T-helper 17 cell (primary cell): ENCODE measurements around the gene CABP4. TPM values are rescaled to one million over a fixed set of nuclear protein-coding genes. Genes with fewer than 3 reads are reported as not detected.

Experiments used
- ATAC-seq: fragments of 150-1000 bp; cut with Tn5 transposase; 2 replicates; pipeline ENCODE4 v1.10.0; 2021; ENCODE audit warnings: mild to moderate bottlenecking, moderate library complexity
- DNase-seq, 3 donors: peaks; one replicate each; pipeline versions ENCODE4 v3.0.0 to v3.0.0-alpha.2; 2020 to 2021
- H3K9me3 ChIP-seq: one replicate; pipeline ENCODE4 v1.7.0; 2013; ENCODE audit warnings: low read length, mild to moderate bottlenecking; ENCODE audit not compliant: control insufficient read depth, poor library complexity, severe bottlenecking
- H3K27ac Mint-ChIP-seq: one replicate; pipeline ENCODE4 v1.8.0; 2022; ENCODE audit warnings: mild to moderate bottlenecking, moderate library complexity, mixed read lengths
- H3K27me3 Mint-ChIP-seq: one replicate; pipeline ENCODE4 v1.8.0; 2022; ENCODE audit warnings: mixed read lengths
- H3K36me3 Mint-ChIP-seq: one replicate; pipeline ENCODE4 v1.8.0; 2022; ENCODE audit warnings: low read depth, mixed read lengths
- H3K4me1 Mint-ChIP-seq: one replicate; pipeline ENCODE4 v1.8.0; 2022; ENCODE audit warnings: mild to moderate bottlenecking, mixed read lengths
- H3K4me3 Mint-ChIP-seq: one replicate; pipeline ENCODE4 v1.8.0; 2022; ENCODE audit warnings: mild to moderate bottlenecking, moderate library complexity, mixed read lengths
- total RNA-seq, 4 donors: library from RNA in 2 of 4; stranded (reverse) in 2 of 4; gene quantifications; one replicate each; pipeline ENCODE4 v1.2.3 and lab custom pipeline; 2022 to 2026

The CABP4 gene
- total RNA-seq, 2 donors from 2014 or later: 7.5 to 12.1 TPM

GRCh38 chr11:67412495-67413179, 42.5 kb upstream of the CABP4 start:
- DNase-seq (no peak), ATAC-seq (no peak)
- Mint-ChIP-seq H3K4me1 (peaks cover 69% of the 10 kb centered on the region), H3K36me3 (no peaks in the 10 kb centered on the region), H3K27ac (peak overlapping the region; percentile 94), H3K4me3 (peak overlapping the region; percentile 19), H3K27me3 (no peaks in the 10 kb centered on the region)
- no peaks in the 10 kb centered on the region for H3K9me3 ChIP-seq

DNA sequence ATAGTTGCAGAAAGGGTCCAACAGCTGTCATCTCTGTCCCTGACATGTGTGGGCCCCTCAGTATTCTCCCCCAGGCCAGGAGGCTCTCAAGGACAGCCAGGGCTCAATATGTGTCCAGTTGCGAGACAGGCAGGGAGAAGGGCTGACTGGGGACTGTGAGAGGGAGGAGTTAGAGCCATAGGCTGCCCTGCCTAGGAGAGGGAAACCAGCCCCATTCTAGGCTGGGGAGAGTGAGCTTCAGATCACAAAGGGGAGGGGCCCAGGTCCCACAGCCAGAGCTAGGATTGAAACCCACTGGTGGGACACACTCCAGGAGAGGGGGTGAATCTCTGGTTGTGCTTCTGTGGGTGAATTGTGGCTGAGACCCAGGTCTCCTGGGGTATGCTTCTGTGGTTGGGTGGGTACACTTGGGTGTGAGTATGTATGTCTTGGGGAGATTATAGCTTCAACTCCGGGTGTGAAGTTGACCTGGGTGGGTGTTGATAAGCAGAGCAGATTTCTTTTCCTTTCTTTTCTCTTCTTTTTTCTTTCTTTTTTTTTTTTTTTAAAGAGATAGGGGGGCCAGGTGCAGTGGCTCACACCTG, 41.8 kb upstream of the CABP4 start:
- no peaks in the 10 kb centered on the region for H3K9me3 ChIP-seq
- DNase-seq (no peak), ATAC-seq (no peak)
- Mint-ChIP-seq H3K4me1 (peaks cover 67% of the 10 kb centered on the region), H3K36me3 (no peaks in the 10 kb centered on the region), H3K4me3 (no peak overlapping the region), H3K27ac (peak overlapping the region; percentile 94), H3K27me3 (no peaks in the 10 kb centered on the region)

GRCh38 chr11:67415501-67416304, 39.5 kb upstream of the CABP4 start, which contains the start of gene CARNS1:
Gene CARNS1 (plus strand): TSS chr11:67415678. CDS start chr11:67416200, 522 bp downstream.
- Mint-ChIP-seq H3K27ac (peak within 1 kb of the TSS; percentile 87), H3K36me3 (no peaks in the 10 kb centered on the region), H3K27me3 (no peaks in the 10 kb centered on the region), H3K4me1 (peaks cover 66% of the 10 kb centered on the region), H3K4me3 (peak within 1 kb of the TSS; percentile 86)
- no peak for DNase-seq
- no peak for ATAC-seq
- H3K9me3 ChIP-seq: no peaks in the 10 kb centered on the region

GRCh38 chr11:67416416-67417335, 38.5 kb upstream of the CABP4 start:
- ATAC-seq (peak; percentile 65), DNase-seq (peak; percentile 67 to 71 (median 68))
- Mint-ChIP-seq H3K36me3 (no peaks in the 10 kb centered on the region), H3K4me1 (peaks cover 60% of the 10 kb centered on the region), H3K27ac (peak overlapping the region; percentile 87), H3K4me3 (peak overlapping the region; percentile 86), H3K27me3 (no peaks in the 10 kb centered on the region)
- H3K9me3 ChIP-seq: no peaks in the 10 kb centered on the region

- ATAC-seq: no peak
- H3K4me1 Mint-ChIP-seq: peaks cover 54% of the 10 kb centered on the region
- no peaks in the 10 kb centered on the region for H3K36me3 Mint-ChIP-seq
- peak overlapping the region; percentile 87 for H3K27ac Mint-ChIP-seq
- no peak for DNase-seq
- no peaks in the 10 kb centered on the region for H3K9me3 ChIP-seq
- H3K27me3 Mint-ChIP-seq: no peaks in the 10 kb centered on the region
- H3K4me3 Mint-ChIP-seq: peak overlapping the region; percentile 49
These were observed 37.7 kb upstream of the CABP4 start for GRCh38 chr11:67417425-67417824.

GRCh38 chr11:67418476-67419281, 36.5 kb upstream of the CABP4 start:
- H3K4me1 Mint-ChIP-seq: peaks cover 50% of the 10 kb centered on the region
- ATAC-seq (peak; percentile 14), DNase-seq (no peak)
- H3K9me3 ChIP-seq: no peaks in the 10 kb centered on the region
- no peaks in the 10 kb centered on the region for H3K27me3 Mint-ChIP-seq
- peak overlapping the region; percentile 88 for H3K27ac Mint-ChIP-seq
- no peaks in the 10 kb centered on the region for H3K36me3 Mint-ChIP-seq
- peak overlapping the region; percentile 87 for H3K4me3 Mint-ChIP-seq

DNA sequence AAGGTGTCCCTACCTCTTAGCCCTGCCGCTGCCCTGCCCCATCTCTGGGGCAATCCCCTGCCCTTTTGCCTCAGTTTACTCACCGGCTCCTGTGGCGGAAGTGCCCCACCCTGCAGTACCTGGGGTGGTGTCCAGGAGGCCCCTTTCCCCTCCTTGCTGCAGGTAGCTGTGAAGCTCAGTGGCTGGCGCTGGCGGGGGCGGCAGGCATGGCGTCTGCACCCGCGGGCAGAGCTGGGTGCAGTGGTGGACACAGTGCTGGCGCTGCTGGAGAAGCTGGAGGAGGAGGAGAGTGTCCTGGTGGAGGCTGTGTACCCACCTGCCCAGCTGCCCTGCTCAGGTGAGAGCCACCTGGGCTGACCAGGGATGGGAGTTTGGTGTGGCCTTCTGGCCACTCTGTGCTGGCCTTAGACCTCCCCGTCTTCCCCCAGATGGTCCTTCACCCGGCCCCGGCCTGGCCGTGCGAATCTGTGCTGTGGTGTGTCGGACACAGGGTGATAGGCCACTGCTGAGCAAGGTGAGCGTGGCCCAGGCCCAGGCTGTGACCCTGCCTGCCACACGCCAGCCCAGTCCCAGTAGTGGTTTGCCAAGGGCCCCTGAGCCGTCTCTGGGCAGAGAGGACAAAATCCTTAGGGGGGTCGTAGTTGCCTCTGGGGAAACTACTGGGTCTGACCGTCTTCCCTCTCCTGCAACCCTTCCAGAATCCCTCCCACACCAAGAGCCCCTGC, 35.7 kb upstream of the CABP4 start:
- H3K36me3 Mint-ChIP-seq: no peaks in the 10 kb centered on the region
- no peaks in the 10 kb centered on the region for H3K9me3 ChIP-seq
- no peaks in the 10 kb centered on the region for H3K27me3 Mint-ChIP-seq
- H3K4me1 Mint-ChIP-seq: peaks cover 50% of the 10 kb centered on the region
- peak overlapping the region; percentile 88 for H3K27ac Mint-ChIP-seq
- DNase-seq (no peak), ATAC-seq (no peak)
- H3K4me3 Mint-ChIP-seq: peak overlapping the region; percentile 87

GRCh38 chr11:67420147-67420645, 35.0 kb upstream of the CABP4 start:
- Mint-ChIP-seq H3K4me1 (peaks cover 50% of the 10 kb centered on the region), H3K27ac (no peak overlapping the region), H3K27me3 (no peaks in the 10 kb centered on the region), H3K4me3 (peak overlapping the region; percentile 87), H3K36me3 (no peaks in the 10 kb centered on the region)
- DNase-seq (no peak), ATAC-seq (no peak)
- H3K9me3 ChIP-seq: no peaks in the 10 kb centered on the region

DNA sequence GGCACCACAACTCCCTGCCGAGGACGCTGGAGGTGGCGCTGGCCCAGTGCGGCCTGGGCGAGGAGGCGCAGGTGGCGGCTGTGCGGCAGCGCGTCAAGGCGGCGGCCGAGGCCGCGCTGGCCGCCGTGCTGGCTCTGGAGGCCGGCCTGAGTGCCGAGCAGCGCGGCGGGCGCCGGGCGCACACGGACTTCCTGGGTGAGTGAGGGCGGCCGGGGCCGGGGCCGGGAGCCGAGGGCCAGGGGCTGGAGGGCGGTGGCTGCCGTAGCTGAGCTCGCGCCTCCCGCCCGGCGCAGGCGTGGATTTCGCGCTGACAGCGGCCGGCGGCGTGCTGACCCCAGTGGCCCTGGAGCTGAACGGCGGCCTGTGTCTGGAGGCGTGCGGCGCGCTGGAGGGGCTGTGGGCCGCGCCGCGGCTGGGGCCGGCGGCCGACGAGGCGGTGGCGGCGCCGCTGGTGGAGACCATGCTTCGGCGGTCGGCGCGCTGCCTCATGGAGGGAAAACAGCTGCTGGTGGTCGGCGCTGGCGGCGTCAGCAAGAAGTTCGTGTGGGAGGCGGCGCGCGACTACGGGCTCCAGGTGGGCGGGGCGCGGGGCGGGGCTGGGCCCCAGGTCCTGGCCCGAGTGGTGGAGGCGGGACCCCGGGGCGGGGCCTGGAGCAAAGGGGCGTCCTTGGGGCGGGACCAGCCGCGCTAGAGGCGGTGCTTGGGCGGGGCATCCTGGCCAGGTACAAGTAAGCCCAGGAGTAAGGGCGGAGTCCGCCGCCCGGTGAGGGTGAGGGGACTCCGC, 34.3 kb upstream of the CABP4 start:
- Mint-ChIP-seq H3K4me3 (peak overlapping the region; percentile 87), H3K4me1 (peaks cover 49% of the 10 kb centered on the region), H3K36me3 (no peaks in the 10 kb centered on the region), H3K27me3 (no peaks in the 10 kb centered on the region), H3K27ac (no peak overlapping the region)
- peak; percentile 88 for ATAC-seq
- no peaks in the 10 kb centered on the region for H3K9me3 ChIP-seq
- peak; percentile 98 to 100 (median 99) for DNase-seq

GRCh38 chr11:67421430-67422031, 33.6 kb upstream of the CABP4 start:
- DNase-seq (no peak), ATAC-seq (no peak)
- H3K36me3 Mint-ChIP-seq: no peaks in the 10 kb centered on the region
- no peaks in the 10 kb centered on the region for H3K27me3 Mint-ChIP-seq
- peak overlapping the region; percentile 87 for H3K4me3 Mint-ChIP-seq
- peaks cover 43% of the 10 kb centered on the region for H3K4me1 Mint-ChIP-seq
- H3K27ac Mint-ChIP-seq: no peak overlapping the region
- no peaks in the 10 kb centered on the region for H3K9me3 ChIP-seq

- no peaks in the 10 kb centered on the region for H3K9me3 ChIP-seq
- no peaks in the 10 kb centered on the region for H3K27me3 Mint-ChIP-seq
- H3K4me1 Mint-ChIP-seq: peaks cover 36% of the 10 kb centered on the region
- no peaks in the 10 kb centered on the region for H3K36me3 Mint-ChIP-seq
- peak overlapping the region; percentile 21 for H3K27ac Mint-ChIP-seq
- no peak overlapping the region for H3K4me3 Mint-ChIP-seq
- ATAC-seq (no peak), DNase-seq (no peak)
These were observed 32.3 kb upstream of the CABP4 start for GRCh38 chr11:67422891-67423290.
